SK-N-SH treated with all-trans-retinoic acid at 6 μM for 48 hours (cell line): ENCODE results near the gene MCUB.

Experiments used
- ATAC-seq: fragments of 200-7000 bp; cut with Tn5 transposase; 3 replicates; pipeline ENCODE4 v1.9.1; 2020; ENCODE audit warnings: mild to moderate bottlenecking, moderate library complexity
- ARNTL ChIP-seq: fragments of 450-650 bp; formaldehyde crosslinking; IDR thresholded peaks from 2 replicates; pipeline ENCODE4 v1.5.0; 2020; ENCODE audit warnings: low read depth, mild to moderate bottlenecking, moderate library complexity, borderline replicate concordance
- BACH2 ChIP-seq: fragments of 250-450 bp; sonication (Bioruptor Pico); IDR thresholded peaks from 2 replicates; pipeline ENCODE4 v1.9.0; 2021; ENCODE audit warnings: mild to moderate bottlenecking, borderline replicate concordance
- CREB5 ChIP-seq: fragments of 250-450 bp; sonication (Bioruptor Pico); IDR thresholded peaks from 2 replicates; pipeline ENCODE4 v1.5.1; 2020; ENCODE audit warnings: low read depth, mild to moderate bottlenecking, moderate library complexity
- CSDC2 ChIP-seq: fragments of 250-450 bp; sonication (Bioruptor Pico); IDR thresholded peaks from 2 replicates; pipeline ENCODE4 v1.5.0; 2020; ENCODE audit warnings: mild to moderate bottlenecking, moderate library complexity
- CSRNP3 ChIP-seq: fragments of 250-450 bp; sonication (Bioruptor Pico); IDR thresholded peaks from 2 replicates; pipeline ENCODE4 v1.5.1; 2021; ENCODE audit warnings: mild to moderate bottlenecking, moderate library complexity
- ESRRG ChIP-seq: fragments of 250-450 bp; sonication (Bioruptor Pico); IDR thresholded peaks from 2 replicates; pipeline ENCODE4 v1.6.1; 2021; ENCODE audit warnings: mild to moderate bottlenecking
- GLIS3 ChIP-seq: fragments of 250-450 bp; sonication (Bioruptor Pico); IDR thresholded peaks from 2 replicates; pipeline ENCODE4 v1.5.0; 2020; ENCODE audit warnings: mild to moderate bottlenecking, moderate library complexity
- ISL1 ChIP-seq: fragments of 250-450 bp; sonication (Bioruptor Pico); IDR thresholded peaks from 2 replicates; pipeline ENCODE4 v2.1.2; 2022; ENCODE audit warnings: mild to moderate bottlenecking, moderate library complexity
- OSR1 ChIP-seq: fragments of 250-450 bp; sonication (Bioruptor Pico); IDR thresholded peaks from 2 replicates; pipeline ENCODE4 v1.8.0; 2022; ENCODE audit warnings: moderate library complexity, mild to moderate bottlenecking, inconsistent platforms
- PATZ1 ChIP-seq: fragments of 250-450 bp; sonication (Bioruptor Pico); IDR thresholded peaks from 2 replicates; pipeline ENCODE4 v1.8.0; 2020; ENCODE audit warnings: mild to moderate bottlenecking, moderate library complexity, borderline replicate concordance
- PPARA ChIP-seq: fragments of 250-450 bp; sonication (Bioruptor Pico); IDR thresholded peaks from 2 replicates; pipeline ENCODE4 v1.5.0; 2020; ENCODE audit warnings: mild to moderate bottlenecking, borderline replicate concordance
- RARB ChIP-seq: fragments of 250-450 bp; sonication (Bioruptor Pico); IDR thresholded peaks from 2 replicates; pipeline ENCODE4 v1.8.0; 2021; ENCODE audit warnings: mild to moderate bottlenecking, moderate library complexity
- SNAI2 ChIP-seq: fragments of 250-450 bp; sonication (Bioruptor Pico); IDR thresholded peaks from 2 replicates; pipeline ENCODE4 v1.5.0; 2020; ENCODE audit warnings: mild to moderate bottlenecking, moderate library complexity
- TOX ChIP-seq: fragments of 250-450 bp; sonication (Bioruptor Pico); IDR thresholded peaks from 2 replicates; pipeline ENCODE4 v1.8.0; 2021; ENCODE audit warnings: mild to moderate bottlenecking, moderate library complexity, borderline replicate concordance
- ZC3H10 ChIP-seq: fragments of 250-450 bp; sonication (Bioruptor Pico); IDR thresholded peaks from 2 replicates; pipeline ENCODE4 v1.5.1; 2021; ENCODE audit warnings: mild to moderate bottlenecking, moderate library complexity
- ZFP3 ChIP-seq: fragments of 250-450 bp; sonication (Bioruptor Pico); IDR thresholded peaks from 2 replicates; pipeline ENCODE4 v1.5.0; 2020; ENCODE audit warnings: mild to moderate bottlenecking, moderate library complexity
- ZFP30 ChIP-seq: fragments of 450-650 bp; formaldehyde crosslinking; IDR thresholded peaks from 2 replicates; pipeline ENCODE4 v1.5.0; 2022; ENCODE audit warnings: mild to moderate bottlenecking, moderate library complexity
- ZNF565 ChIP-seq: fragments of 450-650 bp; formaldehyde crosslinking; conservative IDR thresholded peaks from 2 replicates; pipeline ENCODE4 v1.5.0; 2020; ENCODE audit warnings: low read depth, mild to moderate bottlenecking, moderate library complexity
- ZNF8 ChIP-seq: fragments of 450-650 bp; formaldehyde crosslinking; IDR thresholded peaks from 2 replicates; pipeline ENCODE4 v1.5.0; 2020; ENCODE audit warnings: mild to moderate bottlenecking, moderate library complexity
- TF ChIP-seq, protein P1 (sequence below): fragments of 250-450 bp; sonication (Bioruptor Pico); IDR thresholded peaks from 2 replicates; pipeline ENCODE4 v1.8.0; 2021; ENCODE audit warnings: low read depth, mild to moderate bottlenecking, moderate library complexity, borderline replicate concordance
- TF ChIP-seq, protein P2 (sequence below): fragments of 250-450 bp; sonication (Bioruptor Pico); IDR thresholded peaks from 2 replicates; pipeline ENCODE4 v1.5.0; 2020; ENCODE audit warnings: mild to moderate bottlenecking, moderate library complexity

Gene MCUB

DNA sequence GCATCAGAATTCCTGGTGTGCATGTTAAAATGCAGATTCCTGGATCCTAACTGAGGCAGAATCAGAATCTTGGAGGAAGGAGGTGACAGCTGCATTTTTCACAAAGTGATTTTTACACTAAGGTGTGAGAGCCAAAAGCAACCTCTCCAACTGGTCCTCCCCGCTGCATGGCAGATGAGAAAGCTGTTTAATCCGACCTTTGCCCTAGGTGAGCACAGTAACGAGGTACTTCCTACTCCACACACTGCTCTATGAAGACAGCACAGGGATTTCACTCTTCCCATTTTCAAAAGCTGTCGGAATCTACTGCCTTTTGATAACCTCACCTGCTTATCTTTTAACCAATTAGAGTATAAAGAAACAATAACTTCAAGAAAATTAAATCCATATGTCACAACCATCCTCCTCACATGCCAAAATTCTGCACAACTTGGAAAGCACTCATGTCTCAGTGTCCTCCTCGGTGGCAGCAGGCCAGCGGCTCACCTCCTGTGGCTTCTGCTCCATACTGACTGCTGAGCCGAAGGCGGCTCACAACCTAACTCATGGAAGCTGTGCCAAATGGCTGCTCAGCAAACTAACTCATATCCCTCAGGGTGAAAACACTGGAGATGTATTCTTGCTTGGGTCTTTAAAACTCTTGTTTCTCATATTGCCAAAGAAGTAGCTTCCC is 139.6 kb downstream of the MCUB start (continued):
- TF ChIP-seq, protein P1, sequence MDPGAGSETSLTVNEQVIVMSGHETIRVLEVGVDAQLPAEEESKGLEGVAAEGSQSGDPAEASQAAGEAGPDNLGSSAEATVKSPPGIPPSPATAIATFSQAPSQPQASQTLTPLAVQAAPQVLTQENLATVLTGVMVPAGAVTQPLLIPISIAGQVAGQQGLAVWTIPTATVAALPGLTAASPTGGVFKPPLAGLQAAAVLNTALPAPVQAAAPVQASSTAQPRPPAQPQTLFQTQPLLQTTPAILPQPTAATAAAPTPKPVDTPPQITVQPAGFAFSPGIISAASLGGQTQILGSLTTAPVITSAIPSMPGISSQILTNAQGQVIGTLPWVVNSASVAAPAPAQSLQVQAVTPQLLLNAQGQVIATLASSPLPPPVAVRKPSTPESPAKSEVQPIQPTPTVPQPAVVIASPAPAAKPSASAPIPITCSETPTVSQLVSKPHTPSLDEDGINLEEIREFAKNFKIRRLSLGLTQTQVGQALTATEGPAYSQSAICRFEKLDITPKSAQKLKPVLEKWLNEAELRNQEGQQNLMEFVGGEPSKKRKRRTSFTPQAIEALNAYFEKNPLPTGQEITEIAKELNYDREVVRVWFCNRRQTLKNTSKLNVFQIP (CRISPR knock-in tag), result no peak
- TF ChIP-seq ISL1 (CRISPR knock-in tag) (no peak), SNAI2 (no peak), CSDC2 (no peak)
- TF ChIP-seq, all 23 proteins: peak for 0

DNA sequence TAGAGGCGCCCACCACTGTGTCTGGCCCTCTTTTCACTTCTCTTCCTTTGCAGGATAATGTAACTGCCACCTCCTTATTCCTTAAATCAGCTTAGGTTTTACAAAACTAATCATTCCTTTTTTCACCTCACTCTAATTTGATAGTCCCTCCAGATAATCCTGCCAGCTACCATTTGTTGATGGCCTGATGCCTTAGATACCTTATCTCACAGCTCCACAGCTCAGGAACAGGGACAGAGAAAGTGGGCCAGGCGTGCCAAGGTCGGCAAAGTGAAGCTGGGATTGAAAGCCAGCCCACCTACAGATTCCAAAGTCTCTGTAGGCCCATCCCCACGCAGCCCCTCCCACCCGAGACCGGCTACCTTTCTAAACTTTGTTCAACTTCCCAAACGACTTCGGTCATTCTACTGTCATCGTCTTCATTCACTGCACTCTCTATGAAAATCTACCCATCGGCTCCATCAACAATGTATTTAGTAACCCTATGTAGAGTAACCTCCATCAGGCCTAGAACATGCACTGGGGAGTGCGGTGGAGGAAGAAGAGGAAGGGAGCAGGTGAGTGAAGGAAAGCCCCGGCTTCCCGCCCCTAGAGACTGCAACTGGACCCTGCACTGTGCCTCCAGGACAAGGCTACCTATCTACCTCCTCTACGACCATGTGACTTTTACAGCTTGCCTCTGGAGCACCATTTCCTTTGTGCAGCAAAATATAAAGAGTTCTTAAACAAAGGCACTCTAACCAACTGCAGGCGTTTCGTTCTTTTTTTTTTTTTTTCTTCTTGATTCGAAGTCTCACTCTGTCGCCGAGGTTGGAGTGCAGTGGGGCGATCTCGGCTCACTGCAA is 141.7 kb downstream of the MCUB start:
- ATAC-seq, result no peak

GRCh38 chr4:109702950-109703663 is 143.1 kb downstream of the MCUB start, which contains the start of gene CASP6:
CASP6 (minus strand) TSS chr4:109703445; CDS start chr4:109703395, 50 bp downstream.
- TF ChIP-seq ZC3H10 (peak; percentile 50; the same call in 1 of the 2 replicates), GLIS3 (CRISPR knock-in tag) (peak; percentile 25; the same call in 1 of the 2 replicates), CSDC2 (0 out of 2 replicates have a peak, but pooled peaks have one; percentile 25), TOX (no peak), RARB (CRISPR knock-in tag) (0 out of 2 replicates have a peak, but pooled peaks have one; percentile 38), CREB5 (CRISPR knock-in tag) (no peak)
- peak; percentile 91 for ATAC-seq

More for the DNA sequence above, 141.7 kb downstream of the MCUB start:
- no peak for TF ChIP-seq CSDC2
- no peak for TF ChIP-seq ZC3H10
- no peak for TF ChIP-seq OSR1 (CRISPR knock-in tag)
- no peak for TF ChIP-seq ESRRG (CRISPR knock-in tag)
- no peak for TF ChIP-seq PPARA (CRISPR knock-in tag)
- TF ChIP-seq ZNF8, result no peak
- no peak for TF ChIP-seq ZFP3
- TF ChIP-seq ZNF565 (CRISPR knock-in tag), result no peak
- TF ChIP-seq PATZ1, result no peak
- TF ChIP-seq CSRNP3 (CRISPR knock-in tag), result no peak
- TF ChIP-seq RARB (CRISPR knock-in tag), result no peak
- TF ChIP-seq GLIS3 (CRISPR knock-in tag), result no peak
- no peak for TF ChIP-seq ZFP30
- TF ChIP-seq ISL1 (CRISPR knock-in tag), result no peak
- no peak for TF ChIP-seq ARNTL

GRCh38 chr4:109703664-109704361 is 143.8 kb downstream of the MCUB start:
- ATAC-seq, result peak; percentile 15
- peak; percentile 28; the same call in 1 of the 2 replicates for TF ChIP-seq ISL1 (CRISPR knock-in tag)
- TF ChIP-seq, protein P2, sequence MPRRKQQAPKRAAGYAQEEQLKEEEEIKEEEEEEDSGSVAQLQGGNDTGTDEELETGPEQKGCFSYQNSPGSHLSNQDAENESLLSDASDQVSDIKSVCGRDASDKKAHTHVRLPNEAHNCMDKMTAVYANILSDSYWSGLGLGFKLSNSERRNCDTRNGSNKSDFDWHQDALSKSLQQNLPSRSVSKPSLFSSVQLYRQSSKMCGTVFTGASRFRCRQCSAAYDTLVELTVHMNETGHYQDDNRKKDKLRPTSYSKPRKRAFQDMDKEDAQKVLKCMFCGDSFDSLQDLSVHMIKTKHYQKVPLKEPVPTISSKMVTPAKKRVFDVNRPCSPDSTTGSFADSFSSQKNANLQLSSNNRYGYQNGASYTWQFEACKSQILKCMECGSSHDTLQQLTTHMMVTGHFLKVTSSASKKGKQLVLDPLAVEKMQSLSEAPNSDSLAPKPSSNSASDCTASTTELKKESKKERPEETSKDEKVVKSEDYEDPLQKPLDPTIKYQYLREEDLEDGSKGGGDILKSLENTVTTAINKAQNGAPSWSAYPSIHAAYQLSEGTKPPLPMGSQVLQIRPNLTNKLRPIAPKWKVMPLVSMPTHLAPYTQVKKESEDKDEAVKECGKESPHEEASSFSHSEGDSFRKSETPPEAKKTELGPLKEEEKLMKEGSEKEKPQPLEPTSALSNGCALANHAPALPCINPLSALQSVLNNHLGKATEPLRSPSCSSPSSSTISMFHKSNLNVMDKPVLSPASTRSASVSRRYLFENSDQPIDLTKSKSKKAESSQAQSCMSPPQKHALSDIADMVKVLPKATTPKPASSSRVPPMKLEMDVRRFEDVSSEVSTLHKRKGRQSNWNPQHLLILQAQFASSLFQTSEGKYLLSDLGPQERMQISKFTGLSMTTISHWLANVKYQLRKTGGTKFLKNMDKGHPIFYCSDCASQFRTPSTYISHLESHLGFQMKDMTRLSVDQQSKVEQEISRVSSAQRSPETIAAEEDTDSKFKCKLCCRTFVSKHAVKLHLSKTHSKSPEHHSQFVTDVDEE, result no peak; the same call in 1 of the 2 replicates
- no peak for TF ChIP-seq BACH2 (CRISPR knock-in tag)
- TF ChIP-seq TOX, result 0 out of 2 replicates have a peak, but pooled peaks have one; percentile 27
- no peak for TF ChIP-seq CREB5 (CRISPR knock-in tag)
